Measurements from ENCODE around the gene PEX26.

DNA sequence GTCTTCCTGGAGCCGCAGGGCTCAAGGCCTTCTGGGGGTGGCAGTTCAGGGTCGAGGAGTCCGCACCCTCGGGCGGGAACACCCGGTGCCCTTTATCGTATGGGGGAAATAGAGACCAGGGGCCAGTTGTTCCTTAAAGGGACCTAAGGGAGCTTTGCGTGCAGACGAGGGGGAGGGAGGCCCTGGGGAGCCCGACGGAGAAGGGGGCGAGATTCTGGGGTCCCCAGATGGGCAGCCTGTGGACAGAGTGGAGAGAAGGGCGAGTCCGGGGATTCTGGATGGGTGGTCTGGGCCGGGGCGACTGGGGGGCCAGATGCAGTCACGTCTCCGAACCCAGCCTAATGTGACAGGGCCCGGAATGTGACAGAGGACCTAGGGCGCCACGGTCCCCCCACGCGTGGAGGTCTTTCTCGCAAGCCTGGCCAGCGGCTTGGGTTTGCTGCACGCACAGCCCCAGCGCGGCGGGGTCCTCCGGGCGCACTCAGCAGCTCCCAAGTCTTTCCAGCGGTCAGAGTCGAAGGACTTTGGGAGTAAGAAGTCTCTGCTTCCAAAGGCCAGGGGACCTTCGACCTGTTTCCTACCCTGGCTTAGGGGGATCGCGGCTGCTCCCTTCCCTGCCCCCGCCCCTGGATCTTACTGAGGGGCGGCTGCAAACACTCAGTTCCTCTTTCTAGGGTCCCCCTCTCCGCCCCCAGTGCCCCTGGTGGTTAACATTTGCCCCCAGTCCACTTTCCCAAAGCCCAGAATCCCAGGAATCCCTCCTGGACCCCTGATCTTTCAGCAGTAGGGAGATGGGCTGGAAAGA is 33.4 kb downstream of the PEX26 start:
- TF ChIP-seq, protein P1, sequence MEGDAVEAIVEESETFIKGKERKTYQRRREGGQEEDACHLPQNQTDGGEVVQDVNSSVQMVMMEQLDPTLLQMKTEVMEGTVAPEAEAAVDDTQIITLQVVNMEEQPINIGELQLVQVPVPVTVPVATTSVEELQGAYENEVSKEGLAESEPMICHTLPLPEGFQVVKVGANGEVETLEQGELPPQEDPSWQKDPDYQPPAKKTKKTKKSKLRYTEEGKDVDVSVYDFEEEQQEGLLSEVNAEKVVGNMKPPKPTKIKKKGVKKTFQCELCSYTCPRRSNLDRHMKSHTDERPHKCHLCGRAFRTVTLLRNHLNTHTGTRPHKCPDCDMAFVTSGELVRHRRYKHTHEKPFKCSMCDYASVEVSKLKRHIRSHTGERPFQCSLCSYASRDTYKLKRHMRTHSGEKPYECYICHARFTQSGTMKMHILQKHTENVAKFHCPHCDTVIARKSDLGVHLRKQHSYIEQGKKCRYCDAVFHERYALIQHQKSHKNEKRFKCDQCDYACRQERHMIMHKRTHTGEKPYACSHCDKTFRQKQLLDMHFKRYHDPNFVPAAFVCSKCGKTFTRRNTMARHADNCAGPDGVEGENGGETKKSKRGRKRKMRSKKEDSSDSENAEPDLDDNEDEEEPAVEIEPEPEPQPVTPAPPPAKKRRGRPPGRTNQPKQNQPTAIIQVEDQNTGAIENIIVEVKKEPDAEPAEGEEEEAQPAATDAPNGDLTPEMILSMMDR (IDR thresholded peaks at IDR 0.05; ENCODE audit: borderline replicate concordance, extremely low read depth, low read length, poor library complexity, severe bottlenecking) = no peak
- TF ChIP-seq EZH2 (IDR thresholded peaks at IDR 0.05; ENCODE audit: borderline replicate concordance, low read depth, low read length, severe bottlenecking) = no peak

Data from DND-41 (cell line).